Nephron (organoid): ENCODE results near the gene SRGAP3.

Experiments
- H3K27ac Mint-ChIP-seq, 3 experiments: 2 replicates each; pipeline ENCODE4 v1.8.0; 2020; ENCODE audit warnings: mixed read lengths in 3 of 3, mild to moderate bottlenecking in 2 of 3, moderate library complexity in 1 of 3
- H3K27me3 Mint-ChIP-seq: 2 replicates; pipeline ENCODE4 v1.8.0; 2021; ENCODE audit warnings: low read depth, mild to moderate bottlenecking, moderate library complexity, mixed read lengths
- H3K36me3 Mint-ChIP-seq: 2 replicates; pipeline ENCODE4 v1.8.0; 2020; ENCODE audit warnings: low read depth, mixed read lengths
- H3K4me1 Mint-ChIP-seq: 2 replicates; pipeline ENCODE4 v1.8.0; 2020; ENCODE audit warnings: mixed read lengths
- H3K4me3 Mint-ChIP-seq, 3 experiments: 2 replicates each; pipeline ENCODE4 v1.8.0; 2020; ENCODE audit warnings: mild to moderate bottlenecking in 3 of 3, mixed read lengths in 3 of 3, moderate library complexity in 2 of 3
- H3K9me3 Mint-ChIP-seq: 2 replicates; pipeline ENCODE4 v1.8.0; 2020; ENCODE audit warnings: mixed read lengths
- CTCF ChIP-seq, 3 experiments: fragments of 200-600 bp; sonication (generic); IDR thresholded peaks; one replicate each; pipeline ENCODE4 v1.5.0; 2021; ENCODE audit warnings: antibody characterized with exemption in 3 of 3; ENCODE audit not compliant: unreplicated experiment in 3 of 3

The SRGAP3 gene

GRCh38 chr3:9007213-9007612 lies 242.2 kb downstream of the SRGAP3 start:
- peaks cover 8% of the 10 kb centered on the region for H3K4me1 Mint-ChIP-seq
- no peak overlapping the region for H3K27ac Mint-ChIP-seq
- peaks cover 63% of the 10 kb centered on the region for H3K36me3 Mint-ChIP-seq

GRCh38 chr3:9000041-9000440 lies 249.4 kb downstream of the SRGAP3 start:
- Mint-ChIP-seq H3K4me3 (no peak overlapping the region), H3K27me3 (peaks cover 5% of the 10 kb centered on the region), H3K9me3 (no peaks in the 10 kb centered on the region), H3K4me1 (peaks cover 6% of the 10 kb centered on the region), H3K36me3 (peaks cover 8% of the 10 kb centered on the region), H3K27ac (no peak overlapping the region)
- TF ChIP-seq CTCF (IDR thresholded peaks at IDR 0.05; ENCODE audit: unreplicated experiment in 3 of 3): no peak

More at GRCh38 chr3:9007213-9007612, 242.2 kb downstream of the SRGAP3 start:
- no peaks in the 10 kb centered on the region for H3K9me3 Mint-ChIP-seq
- no peak for TF ChIP-seq CTCF (IDR thresholded peaks at IDR 0.05; ENCODE audit: unreplicated experiment in 3 of 3)
- H3K4me3 Mint-ChIP-seq: no peak overlapping the region
- H3K27me3 Mint-ChIP-seq: no peaks in the 10 kb centered on the region

GRCh38 chr3:8997151-8997550 lies 252.3 kb downstream of the SRGAP3 start:
- H3K27me3 Mint-ChIP-seq: peaks cover 5% of the 10 kb centered on the region
- TF ChIP-seq CTCF (IDR thresholded peaks at IDR 0.05; ENCODE audit: unreplicated experiment in 3 of 3): no peak
- no peaks in the 10 kb centered on the region for H3K36me3 Mint-ChIP-seq
- no peaks in the 10 kb centered on the region for H3K9me3 Mint-ChIP-seq
- H3K27ac Mint-ChIP-seq: no peak overlapping the region
- peaks cover 6% of the 10 kb centered on the region for H3K4me1 Mint-ChIP-seq
- no peak overlapping the region for H3K4me3 Mint-ChIP-seq

GRCh38 chr3:8996681-8997121 lies 252.7 kb downstream of the SRGAP3 start:
- TF ChIP-seq CTCF (IDR thresholded peaks at IDR 0.05; ENCODE audit: unreplicated experiment in 3 of 3): peak; percentile 31 to 40 (median 38)
- Mint-ChIP-seq H3K4me3 (no peak overlapping the region), H3K27ac (peak overlapping the region in 1 of 3 experiments; percentile 9), H3K27me3 (peaks cover 5% of the 10 kb centered on the region), H3K36me3 (peaks cover 2% of the 10 kb centered on the region), H3K9me3 (no peaks in the 10 kb centered on the region), H3K4me1 (peaks cover 6% of the 10 kb centered on the region)

GRCh38 chr3:8996216-8996615 lies 253.2 kb downstream of the SRGAP3 start:
- Mint-ChIP-seq H3K9me3 (no peaks in the 10 kb centered on the region), H3K36me3 (peaks cover 6% of the 10 kb centered on the region), H3K27me3 (peaks cover 5% of the 10 kb centered on the region), H3K4me1 (peaks cover 10% of the 10 kb centered on the region), H3K27ac (no peak overlapping the region), H3K4me3 (no peak overlapping the region)
- TF ChIP-seq CTCF (IDR thresholded peaks at IDR 0.05; ENCODE audit: unreplicated experiment in 3 of 3): no peak

- TF ChIP-seq CTCF (IDR thresholded peaks at IDR 0.05; ENCODE audit: unreplicated experiment in 3 of 3): no peak
- no peak overlapping the region for H3K4me3 Mint-ChIP-seq
- no peaks in the 10 kb centered on the region for H3K9me3 Mint-ChIP-seq
- H3K27me3 Mint-ChIP-seq: peaks cover 5% of the 10 kb centered on the region
- peaks cover 18% of the 10 kb centered on the region for H3K4me1 Mint-ChIP-seq
- peaks cover 12% of the 10 kb centered on the region for H3K36me3 Mint-ChIP-seq
- no peak overlapping the region for H3K27ac Mint-ChIP-seq
These were observed 255.2 kb downstream of the SRGAP3 start for GRCh38 chr3:8994226-8994625.
